Tibial nerve (tissue), 4 donors: ENCODE data around the gene CTNNA3. TPM values are rescaled to one million over a fixed set of nuclear protein-coding genes. Genes with fewer than 3 reads are reported as not detected.

ENCODE experiments used
- DNase-seq, 2 donors: peaks; one replicate each; pipeline ENCODE4 v3.0.0-alpha.2; 2019; ENCODE audit warnings: low spot score in 2 of 2
- H3K27ac ChIP-seq, 4 donors: fragments of 200-600 bp; sonication (generic) in 3 of 4; one replicate each; pipeline ENCODE4 v1.5.1; 2017 to 2019; ENCODE audit warnings: mild to moderate bottlenecking in 1 of 4
- H3K27me3 ChIP-seq, 2 donors: fragments of 200-600 bp; sonication (generic) in 1 of 2; one replicate each; pipeline versions ENCODE4 v1.5.1 to v1.6.0; 2017 to 2019
- H3K36me3 ChIP-seq, 3 donors: fragments of 200-600 bp; sonication (generic); one replicate each; pipeline ENCODE4 v1.5.1; 2018 to 2019
- H3K4me1 ChIP-seq, 4 donors: fragments of 200-600 bp; sonication (generic) in 3 of 4; one replicate each; pipeline ENCODE4 v1.5.1; 2017 to 2019
- H3K4me3 ChIP-seq, 4 donors: fragments of 200-600 bp; sonication (generic) in 3 of 4; one replicate each; pipeline ENCODE4 v1.5.1; 2017 to 2019; ENCODE audit warnings: mild to moderate bottlenecking in 1 of 4, moderate library complexity in 1 of 4
- H3K9me3 ChIP-seq, 4 donors: fragments of 200-600 bp; sonication (generic) in 3 of 4; one replicate each; pipeline ENCODE4 v1.5.1; 2017 to 2019
- EP300 ChIP-seq, 2 donors: sonication (generic); formaldehyde crosslinking; IDR thresholded peaks; one replicate each; pipeline ENCODE4 v1.6.1; 2017; ENCODE audit warnings: antibody characterized with exemption in 2 of 2, mild to moderate bottlenecking in 1 of 2
- POLR2A ChIP-seq, 2 donors: fragments of 450-650 bp; IDR thresholded peaks; one replicate each; pipeline ENCODE4 v1.6.1; 2017; ENCODE audit warnings: antibody characterized with exemption in 2 of 2, mild to moderate bottlenecking in 2 of 2, moderate library complexity in 2 of 2
- whole genome bisulfite sequencing, 2 donors: methylation state at CpG; one replicate each; pipeline ENCODE4 v1.1.5; 2018; 5-methylcytosine and 5-hydroxymethylcytosine counted together
- total RNA-seq, 4 donors: library from RNA; depleted of rRNA; stranded (reverse); fragments of >200 nt; gene quantifications; one replicate each; pipeline ENCODE4 v1.1.0, GENCODE V29; 2016
- TF ChIP-seq, protein P1 (sequence below), 5 experiments: fragments of 200-600 bp in 3 of 5; fragments of 450-650 bp in 2 of 5; sonication (generic) in 3 of 5; IDR thresholded peaks; one replicate each; pipeline ENCODE4 v1.5.1; 2016 to 2019; ENCODE audit warnings: antibody characterized with exemption in 5 of 5, mild to moderate bottlenecking in 3 of 5, moderate library complexity in 2 of 5

CTNNA3 gene
- total RNA-seq, 4 donors from 2014 or later, result 15.9 to 36.1 (median 23.1) TPM

DNA sequence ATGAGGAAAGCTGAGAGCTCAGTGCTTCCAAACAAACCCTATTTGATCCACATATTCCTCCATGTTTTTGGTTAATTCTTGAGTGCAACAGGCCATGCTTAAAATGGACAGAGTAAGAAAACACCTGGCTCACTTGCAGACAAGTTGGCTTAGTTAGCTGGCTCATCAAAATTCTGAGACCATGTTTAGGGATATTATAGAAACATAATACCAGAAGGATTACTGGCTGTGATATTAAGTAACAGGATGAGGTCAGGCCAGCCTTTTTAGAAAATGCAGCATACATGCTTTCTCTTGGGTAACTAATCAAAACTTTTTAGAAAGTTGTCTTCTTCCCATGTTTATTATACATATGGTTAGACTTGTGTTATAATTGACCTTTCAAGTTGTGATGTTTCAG, 1637.4 kb downstream of the CTNNA3 start:
- TF ChIP-seq EP300 (IDR thresholded peaks at IDR 0.05) (no peak), POLR2A (IDR thresholded peaks at IDR 0.05) (no peak)
- TF ChIP-seq, protein P1, sequence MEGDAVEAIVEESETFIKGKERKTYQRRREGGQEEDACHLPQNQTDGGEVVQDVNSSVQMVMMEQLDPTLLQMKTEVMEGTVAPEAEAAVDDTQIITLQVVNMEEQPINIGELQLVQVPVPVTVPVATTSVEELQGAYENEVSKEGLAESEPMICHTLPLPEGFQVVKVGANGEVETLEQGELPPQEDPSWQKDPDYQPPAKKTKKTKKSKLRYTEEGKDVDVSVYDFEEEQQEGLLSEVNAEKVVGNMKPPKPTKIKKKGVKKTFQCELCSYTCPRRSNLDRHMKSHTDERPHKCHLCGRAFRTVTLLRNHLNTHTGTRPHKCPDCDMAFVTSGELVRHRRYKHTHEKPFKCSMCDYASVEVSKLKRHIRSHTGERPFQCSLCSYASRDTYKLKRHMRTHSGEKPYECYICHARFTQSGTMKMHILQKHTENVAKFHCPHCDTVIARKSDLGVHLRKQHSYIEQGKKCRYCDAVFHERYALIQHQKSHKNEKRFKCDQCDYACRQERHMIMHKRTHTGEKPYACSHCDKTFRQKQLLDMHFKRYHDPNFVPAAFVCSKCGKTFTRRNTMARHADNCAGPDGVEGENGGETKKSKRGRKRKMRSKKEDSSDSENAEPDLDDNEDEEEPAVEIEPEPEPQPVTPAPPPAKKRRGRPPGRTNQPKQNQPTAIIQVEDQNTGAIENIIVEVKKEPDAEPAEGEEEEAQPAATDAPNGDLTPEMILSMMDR (IDR thresholded peaks at IDR 0.05), result no peak
- H3K27ac ChIP-seq, result no peak overlapping the region
- no peaks in the 10 kb centered on the region for H3K27me3 ChIP-seq
- DNase-seq, result no peak
- no peaks in the 10 kb centered on the region for H3K4me1 ChIP-seq
- no peaks in the 10 kb centered on the region for H3K36me3 ChIP-seq
- no peak overlapping the region for H3K4me3 ChIP-seq
- H3K9me3 ChIP-seq, result peaks cover 0 to 3% (median 0%) of the 10 kb centered on the region in 4 donors

DNA sequence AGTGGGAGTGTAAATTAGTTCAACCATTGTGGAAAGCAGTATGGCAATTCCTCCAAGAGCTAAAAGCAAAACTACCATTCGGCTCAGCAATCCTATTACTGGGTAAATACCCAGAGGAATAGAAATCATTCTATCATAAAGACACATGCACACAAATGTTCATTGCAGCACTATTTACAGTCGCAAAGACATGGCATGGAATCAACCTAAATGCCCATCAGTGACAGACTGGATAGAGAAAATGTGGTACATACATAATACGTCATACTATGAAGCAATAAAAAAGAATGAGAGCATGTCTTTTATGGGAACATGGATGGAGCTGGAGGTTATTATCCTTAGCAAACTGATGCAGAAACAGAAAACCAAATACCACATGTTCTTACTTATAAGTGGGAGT, 1646.7 kb downstream of the CTNNA3 start:
- DNase-seq, result no peak
- Histone ChIP-seq H3K36me3 (no peaks in the 10 kb centered on the region), H3K27me3 (no peaks in the 10 kb centered on the region), H3K4me3 (no peak overlapping the region), H3K9me3 (peaks cover 0 to 30% (median 2%) of the 10 kb centered on the region in 4 donors), H3K4me1 (no peaks in the 10 kb centered on the region), H3K27ac (no peak overlapping the region)
- WGBS, 2 donors, result 63 to 73% methylated on average over 3 of the region's 3 CpGs
- no peak for TF ChIP-seq EP300 (IDR thresholded peaks at IDR 0.05)
- TF ChIP-seq, protein P1 (IDR thresholded peaks at IDR 0.05), result no peak
- no peak for TF ChIP-seq POLR2A (IDR thresholded peaks at IDR 0.05)

DNA sequence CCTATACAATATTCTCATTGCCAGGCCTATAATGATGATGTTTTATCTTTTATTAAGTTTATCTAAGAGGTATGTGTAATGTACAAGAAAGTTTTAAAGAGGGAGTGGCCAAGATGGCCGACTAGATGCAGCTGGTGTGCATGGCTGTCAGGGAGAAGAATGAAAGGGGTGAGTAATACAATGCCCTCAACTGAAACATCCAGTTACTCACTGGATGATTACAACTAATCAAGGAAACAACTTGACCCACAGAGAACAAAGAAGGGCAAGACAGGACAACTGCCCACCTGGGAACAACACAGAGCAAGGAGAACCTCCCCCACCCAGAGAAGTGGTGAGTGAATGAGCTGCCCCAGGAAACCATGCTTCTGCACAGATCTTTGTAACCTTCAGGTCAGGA, 1650.1 kb downstream of the CTNNA3 start:
- whole genome bisulfite sequencing, 2 donors, result 72 to 81% methylated on average over 1 of the region's 1 CpG
- TF ChIP-seq EP300 (IDR thresholded peaks at IDR 0.05), result no peak
- TF ChIP-seq, protein P1 (IDR thresholded peaks at IDR 0.05), result no peak
- no peak for TF ChIP-seq POLR2A (IDR thresholded peaks at IDR 0.05)

DNA sequence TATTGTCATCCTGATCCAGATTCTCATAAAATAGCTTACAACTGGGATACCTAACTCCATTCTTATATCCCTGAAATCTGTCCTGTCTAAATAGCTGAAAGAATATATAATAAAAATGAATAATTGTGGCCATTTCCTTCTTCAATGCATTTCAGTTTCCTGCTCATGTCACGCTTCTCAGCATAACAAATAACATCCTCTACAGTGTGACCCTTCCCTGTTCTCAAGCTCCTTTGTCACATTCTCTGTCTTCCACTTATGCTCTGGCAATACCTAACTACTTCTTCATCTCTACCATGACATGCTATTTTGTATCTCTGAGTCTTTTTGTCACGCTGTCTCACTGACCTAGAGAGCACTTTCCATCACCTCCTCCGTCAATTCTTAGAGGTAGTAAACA, 1654.2 kb downstream of the CTNNA3 start:
- 74 to 81% methylated on average over 3 of the region's 3 CpGs for WGBS, 2 donors
- H3K36me3 ChIP-seq, result no peaks in the 10 kb centered on the region
- H3K4me3 ChIP-seq, result no peak overlapping the region
- no peak for TF ChIP-seq EP300 (IDR thresholded peaks at IDR 0.05)
- H3K9me3 ChIP-seq, result peaks cover 0 to 29% (median 2%) of the 10 kb centered on the region in 4 donors
- no peaks in the 10 kb centered on the region for H3K27me3 ChIP-seq
- H3K27ac ChIP-seq, result no peak overlapping the region
- no peaks in the 10 kb centered on the region for H3K4me1 ChIP-seq
- DNase-seq, result no peak

More for the DNA sequence above, 1650.1 kb downstream of the CTNNA3 start:
- Histone ChIP-seq H3K36me3 (no peaks in the 10 kb centered on the region), H3K4me3 (no peak overlapping the region), H3K9me3 (peaks cover 0 to 30% (median 2%) of the 10 kb centered on the region in 4 donors), H3K4me1 (no peaks in the 10 kb centered on the region), H3K27ac (no peak overlapping the region), H3K27me3 (no peaks in the 10 kb centered on the region)
- no peak for DNase-seq

DNA sequence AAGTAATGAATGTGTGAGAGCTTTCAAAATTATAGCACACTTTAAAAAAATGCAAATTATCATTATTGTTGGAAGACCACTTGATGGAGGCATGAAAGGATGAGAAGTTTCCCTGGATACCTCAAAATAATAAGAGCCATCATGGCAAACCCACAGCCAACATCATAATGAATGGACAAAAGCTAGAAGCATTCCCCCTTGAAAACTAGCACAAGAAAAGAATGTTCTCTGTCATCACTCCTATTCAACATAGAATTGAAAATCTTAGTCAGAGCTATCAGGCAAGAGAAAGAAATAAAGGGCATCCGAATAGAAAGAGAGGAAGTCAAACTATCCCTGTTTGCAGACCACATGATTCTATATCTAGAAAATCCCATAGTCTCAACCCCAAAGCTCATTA, 1657.4 kb downstream of the CTNNA3 start:
- DNase-seq, result no peak
- Histone ChIP-seq H3K36me3 (no peaks in the 10 kb centered on the region), H3K27me3 (no peaks in the 10 kb centered on the region), H3K27ac (no peak overlapping the region), H3K4me3 (no peak overlapping the region), H3K4me1 (no peaks in the 10 kb centered on the region), H3K9me3 (peaks cover 0 to 12% (median 0%) of the 10 kb centered on the region in 4 donors)
- 55 to 65% methylated on average over 1 of the region's 1 CpG for WGBS, 2 donors
- TF ChIP-seq, protein P1 (IDR thresholded peaks at IDR 0.05), result no peak
- no peak for TF ChIP-seq POLR2A (IDR thresholded peaks at IDR 0.05)

DNA sequence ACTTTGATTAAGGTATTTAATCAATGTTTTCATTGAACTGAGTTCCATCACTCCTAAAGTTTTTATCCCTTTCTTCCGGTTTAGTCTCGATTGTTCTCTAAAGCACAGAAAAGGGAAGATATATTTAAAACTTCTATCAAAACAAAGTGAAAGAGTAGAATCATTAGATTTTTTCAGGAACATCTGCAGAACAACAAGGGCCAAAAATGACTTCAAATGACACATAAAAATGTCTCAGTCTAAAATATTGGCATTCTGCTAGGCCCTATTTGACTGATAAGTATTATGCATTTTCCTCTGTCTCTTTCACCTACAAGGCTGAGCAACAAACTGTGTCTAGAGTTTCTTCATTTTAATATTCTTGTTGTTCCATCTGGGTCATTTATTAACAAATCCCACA, 1669.7 kb downstream of the CTNNA3 start:
- DNase-seq, result no peak
- Histone ChIP-seq H3K27ac (no peak overlapping the region), H3K9me3 (no peaks in the 10 kb centered on the region), H3K27me3 (no peaks in the 10 kb centered on the region), H3K36me3 (no peaks in the 10 kb centered on the region), H3K4me1 (no peaks in the 10 kb centered on the region), H3K4me3 (no peak overlapping the region)
- 78 to 83% methylated on average over 2 of the region's 2 CpGs for WGBS, 2 donors
- TF ChIP-seq, protein P1 (IDR thresholded peaks at IDR 0.05), result no peak
- no peak for TF ChIP-seq EP300 (IDR thresholded peaks at IDR 0.05)
- TF ChIP-seq POLR2A (IDR thresholded peaks at IDR 0.05), result no peak
